RPMI8226 (cell line): ENCODE data around the gene NCKAP5.

ENCODE experiments used
- DNase-seq: peaks from one replicate; pipeline ENCODE4 v3.0.0-alpha.2; 2015

The NCKAP5 gene

GRCh38 chr2:133130548-133131246, 437.6 kb downstream of the NCKAP5 start:
- DNase-seq: no peak

DNA sequence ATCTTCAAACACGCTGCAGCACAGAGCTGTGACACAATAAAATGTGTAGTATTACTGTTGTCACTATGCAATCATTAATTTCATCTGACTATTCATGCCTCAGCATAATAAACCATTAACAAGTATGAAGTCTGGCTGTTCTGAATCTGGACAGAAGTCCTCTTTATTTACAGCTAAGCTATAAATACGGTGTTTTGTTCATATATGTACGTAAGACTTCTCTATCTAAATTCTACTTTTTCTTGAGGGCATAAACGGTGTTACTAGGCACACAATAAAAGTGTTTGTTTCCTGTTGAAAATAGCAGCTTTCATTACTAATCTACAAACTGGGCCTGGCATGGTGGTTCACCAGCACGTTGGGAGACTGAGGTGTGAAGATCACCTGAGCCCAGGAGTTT, 443.8 kb downstream of the NCKAP5 start:
- DNase-seq: no peak

GRCh38 chr2:133123904-133124303, 444.4 kb downstream of the NCKAP5 start:
- no peak for DNase-seq

DNA sequence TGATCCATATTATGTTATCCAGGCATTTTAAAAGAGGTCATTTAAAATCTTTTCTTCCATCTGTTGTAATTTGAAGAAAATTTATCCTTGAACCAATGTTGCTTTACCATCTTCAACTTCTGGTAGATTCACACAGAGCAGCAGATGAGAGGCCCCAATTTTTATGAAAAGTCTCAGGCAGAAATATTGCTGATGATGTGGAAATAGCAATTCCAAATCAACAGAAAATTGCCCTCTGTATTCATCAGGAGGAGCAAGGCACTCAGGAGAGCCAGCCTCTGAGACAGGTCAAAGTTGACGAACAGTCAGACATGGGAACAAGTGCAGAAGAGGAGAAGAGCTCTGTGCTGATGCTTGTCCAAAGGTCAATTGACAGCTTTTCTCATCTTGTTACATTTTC, 444.9 kb downstream of the NCKAP5 start:
- no peak for DNase-seq

DNA sequence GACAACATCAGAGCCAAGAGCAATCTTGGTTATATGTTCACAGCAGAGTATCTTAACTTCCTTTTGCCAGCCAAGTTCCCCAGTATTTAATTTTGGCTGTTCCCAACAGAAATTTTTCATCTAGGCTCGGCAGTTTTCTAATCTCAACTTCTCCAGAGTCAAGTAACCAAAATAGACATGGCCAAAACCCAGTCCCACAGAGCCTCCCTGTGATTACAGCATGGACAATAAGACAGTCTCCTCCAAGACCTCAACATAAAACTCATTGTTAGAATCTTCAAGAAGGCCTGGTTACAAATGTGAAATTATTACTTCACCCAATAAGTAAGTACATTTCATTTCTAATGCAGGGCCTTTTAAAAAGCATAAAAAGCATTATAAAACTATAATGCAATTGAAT, 445.7 kb downstream of the NCKAP5 start:
- no peak for DNase-seq

GRCh38 chr2:133120310-133120709, 448.0 kb downstream of the NCKAP5 start:
- no peak for DNase-seq

- no peak for DNase-seq
Observed at GRCh38 chr2:133110201-133110600, 458.1 kb downstream of the NCKAP5 start.

- DNase-seq: no peak
Observed at GRCh38 chr2:133109772-133110171, 458.5 kb downstream of the NCKAP5 start.

DNA sequence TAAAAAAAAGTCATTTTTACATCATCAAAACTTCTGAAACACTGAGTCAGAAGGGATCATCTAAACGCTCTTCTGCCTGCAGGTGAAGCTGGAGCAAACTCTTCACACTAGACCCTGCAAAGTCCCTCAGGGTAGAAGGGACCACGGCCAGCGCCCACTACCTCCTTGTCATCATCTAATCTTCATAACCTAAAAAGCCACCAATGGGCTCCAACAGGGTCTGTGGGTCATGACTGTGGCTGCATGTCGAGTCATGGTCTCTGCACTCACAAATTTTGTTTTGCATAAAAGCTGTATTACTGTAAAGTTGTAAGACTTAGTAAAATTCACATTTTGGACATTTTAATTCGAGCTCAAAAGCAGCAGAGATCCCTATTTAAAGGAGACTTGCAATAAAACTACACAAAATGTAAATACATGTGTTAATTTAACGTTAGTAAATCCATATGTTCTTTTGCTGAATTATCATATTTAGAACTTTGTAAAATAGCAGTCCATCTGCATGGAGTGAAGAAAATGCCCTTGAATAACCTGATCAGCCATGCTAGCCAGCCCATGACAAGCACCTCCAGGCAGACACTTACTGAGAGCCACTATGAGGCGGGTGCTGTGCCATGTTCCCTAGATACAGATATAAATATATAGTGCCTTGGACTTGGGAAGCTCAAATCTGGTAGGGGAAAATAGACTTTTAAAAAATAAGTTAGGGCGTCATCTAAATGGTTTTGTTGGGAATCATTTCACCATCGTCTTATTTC, 461.0 kb downstream of the NCKAP5 start:
- no peak for DNase-seq

GRCh38 chr2:133104871-133105270, 463.4 kb downstream of the NCKAP5 start:
- DNase-seq: no peak

GRCh38 chr2:133098787-133099186, 469.5 kb downstream of the NCKAP5 start:
- no peak for DNase-seq

DNA sequence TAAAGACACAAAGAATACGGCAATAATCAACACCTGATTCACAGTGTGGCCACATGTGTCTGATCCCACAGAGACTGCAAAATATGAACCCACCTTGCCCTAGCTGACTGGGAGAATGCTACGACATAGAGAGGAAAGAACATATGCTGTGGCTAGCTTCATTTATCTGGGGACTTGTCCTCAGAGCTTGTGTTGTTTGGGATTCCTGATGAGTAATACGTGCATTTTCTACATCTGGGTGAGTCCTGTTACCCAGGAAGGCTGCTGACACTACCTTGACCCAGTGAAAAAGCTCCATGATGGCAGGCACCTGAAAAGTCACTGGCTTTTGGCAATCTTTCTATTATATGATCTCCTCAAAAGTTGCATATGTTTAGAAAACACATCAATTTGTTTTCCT, 470.6 kb downstream of the NCKAP5 start:
- no peak for DNase-seq

DNA sequence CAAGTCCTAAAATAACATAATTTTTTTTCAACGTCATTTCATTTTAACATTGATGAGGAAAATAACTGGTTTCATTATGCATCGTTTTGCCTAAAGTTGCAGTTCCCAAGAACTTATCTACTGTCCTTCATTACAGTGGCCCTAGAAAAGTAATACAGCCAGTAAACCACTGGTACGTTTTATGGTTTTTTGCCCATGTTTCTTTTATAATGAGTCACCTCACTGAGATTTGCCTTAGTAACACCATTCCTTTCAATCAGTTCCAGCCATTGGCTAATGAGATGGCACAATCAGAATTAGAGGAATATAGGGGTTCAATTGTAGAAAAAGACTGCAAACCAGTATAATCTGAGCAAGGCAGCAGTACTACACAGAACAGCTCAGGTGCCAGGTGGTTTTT, 475.7 kb downstream of the NCKAP5 start:
- DNase-seq: no peak

- DNase-seq: no peak
Observed at GRCh38 chr2:133090358-133090757, 477.9 kb downstream of the NCKAP5 start.

- DNase-seq: no peak
Observed at GRCh38 chr2:133086176-133086575, 482.1 kb downstream of the NCKAP5 start.

DNA sequence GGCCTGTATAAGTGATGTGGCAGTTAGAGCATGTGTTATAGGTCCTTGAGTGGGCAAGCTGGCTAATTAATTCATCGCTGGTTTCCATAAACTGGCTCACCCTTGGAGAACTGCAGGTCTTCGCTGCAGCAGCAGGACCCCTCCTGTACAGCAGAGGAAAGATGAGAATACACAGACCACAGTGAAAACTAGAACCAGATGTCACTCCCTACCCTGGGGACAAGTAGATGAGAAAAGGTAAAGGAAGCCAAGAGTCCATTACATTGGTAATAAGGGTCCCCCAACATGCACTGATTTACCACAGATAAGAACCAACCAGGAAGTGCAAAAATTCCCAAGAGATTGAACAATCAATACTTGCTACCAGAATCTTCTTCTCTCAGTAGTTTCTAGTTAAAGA, 482.6 kb downstream of the NCKAP5 start:
- DNase-seq: no peak

GRCh38 chr2:133082034-133082433, 486.2 kb downstream of the NCKAP5 start:
- DNase-seq: no peak

DNA sequence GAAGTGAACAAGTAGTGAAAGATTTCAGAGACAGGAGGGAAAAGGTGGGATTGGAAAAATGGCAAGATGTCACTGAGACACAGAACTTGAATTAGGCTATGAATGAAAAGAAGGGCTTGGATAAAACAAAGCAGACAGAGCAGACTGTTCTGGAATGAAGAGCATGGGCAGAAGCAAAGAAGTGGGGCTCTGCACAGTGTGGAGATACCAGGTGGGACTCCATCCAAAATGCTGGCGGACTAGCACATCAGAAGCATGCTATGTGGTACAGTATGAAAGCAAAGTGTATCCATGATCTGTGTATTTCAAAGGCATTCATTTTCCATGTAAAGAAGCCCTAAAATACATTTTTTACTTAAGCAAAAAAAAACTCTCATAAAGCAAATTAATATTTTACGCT, 487.4 kb downstream of the NCKAP5 start:
- DNase-seq: no peak

- no peak for DNase-seq
Observed at GRCh38 chr2:133078667-133079411, 489.4 kb downstream of the NCKAP5 start.

DNA sequence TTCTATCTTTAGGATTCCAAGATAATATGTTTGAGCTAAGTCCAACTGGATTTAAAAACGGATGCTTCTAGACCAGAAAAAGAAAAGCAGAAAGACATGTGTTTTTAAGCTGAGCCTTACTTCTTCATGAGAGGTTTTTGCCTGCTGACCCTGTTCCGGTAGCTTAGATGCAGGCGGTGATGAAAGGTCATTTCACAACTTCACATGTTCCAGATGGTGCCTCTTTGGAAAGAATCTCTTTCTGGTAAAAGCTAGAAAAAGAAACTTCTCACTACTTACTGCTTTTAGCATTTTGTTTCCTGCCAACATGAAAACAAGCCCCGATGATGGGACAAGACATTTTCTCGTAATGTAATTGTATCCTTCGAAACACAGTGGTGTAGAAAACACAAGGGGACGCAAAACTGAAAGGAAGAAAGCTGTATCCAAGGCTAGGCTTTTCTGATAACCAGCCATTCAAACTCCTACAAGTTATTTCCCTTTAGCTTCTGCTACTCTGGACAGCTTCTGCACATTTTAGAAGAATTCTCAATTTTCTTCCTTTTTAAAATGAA, 490.9 kb downstream of the NCKAP5 start:
- DNase-seq: no peak

- DNase-seq: no peak
Observed at GRCh38 chr2:133072837-133073694, 495.2 kb downstream of the NCKAP5 start.

DNA sequence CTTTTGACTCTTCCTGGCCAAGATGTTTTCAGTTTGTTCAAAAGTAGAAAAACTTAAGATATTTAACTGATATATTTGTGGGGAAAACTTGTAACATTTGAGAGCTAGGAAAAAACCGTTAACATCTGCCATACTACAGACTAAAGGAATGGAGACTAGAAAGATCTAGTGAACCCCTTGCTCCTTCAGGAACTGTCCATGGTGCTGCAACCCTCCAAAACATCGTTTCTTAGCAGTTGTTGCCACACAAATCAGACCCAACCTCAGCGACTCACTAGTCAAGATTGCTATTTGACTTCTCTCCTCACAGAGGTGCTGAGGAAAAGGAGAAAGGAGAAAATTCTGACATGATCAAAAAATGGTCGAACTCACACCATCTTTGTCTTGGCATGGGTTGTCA, 504.5 kb downstream of the NCKAP5 start:
- peak; percentile 36 for DNase-seq
